Breast epithelium (tissue), 3 donors: Measurements from ENCODE around the gene MICALL2.

ENCODE experiments used
- CTCF ChIP-seq, 3 donors: fragments of 450-650 bp; IDR thresholded peaks; one replicate each; pipeline ENCODE4 v1.5.1; 2016 to 2017; ENCODE audit warnings: antibody characterized with exemption in 3 of 3, mild to moderate bottlenecking in 3 of 3, moderate library complexity in 3 of 3
- POLR2A ChIP-seq: fragments of 450-650 bp; IDR thresholded peaks from one replicate; pipeline ENCODE4 v1.6.1; 2016; ENCODE audit warnings: antibody characterized with exemption, mild to moderate bottlenecking, moderate library complexity

DNA sequence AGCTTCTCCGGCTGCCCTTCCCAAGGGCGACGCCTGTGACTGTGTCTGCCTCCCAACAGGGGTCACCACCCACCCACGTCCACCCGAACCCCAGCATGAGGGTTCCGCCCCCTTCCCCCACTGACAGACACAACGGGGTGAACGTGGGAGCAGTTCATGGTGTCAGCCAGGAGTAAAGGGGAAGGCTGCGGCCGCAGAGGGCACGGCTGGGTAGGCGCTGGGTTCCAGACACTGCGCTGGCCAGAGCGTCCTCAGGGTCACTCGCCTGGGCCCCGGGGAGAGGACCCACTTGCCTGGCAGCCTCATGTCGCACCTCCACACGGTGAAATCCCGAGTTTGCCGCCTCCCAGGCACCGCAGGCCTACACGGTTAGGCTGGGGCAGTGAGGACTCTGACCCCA lies 23.8 kb upstream of the MICALL2 start:
- TF ChIP-seq CTCF (IDR thresholded peaks at IDR 0.05) = no peak
- no peak for TF ChIP-seq POLR2A
